WERI-Rb-1 (cell line): Measurements from ENCODE around the gene ARL5A.

Experiments used
- DNase-seq: peaks from one replicate; pipeline ENCODE4 v3.0.0-alpha.2; 2020
- H3K27ac ChIP-seq: fragments of 250-450 bp; sonication (Bioruptor Pico); 2 replicates; pipeline ENCODE4 v1.5.1; 2020; ENCODE audit warnings: mild to moderate bottlenecking, moderate library complexity
- H3K27me3 ChIP-seq: fragments of 250-450 bp; sonication (Bioruptor Pico); 2 replicates; pipeline ENCODE4 v1.5.1; 2021; ENCODE audit warnings: mild to moderate bottlenecking, low read depth, moderate library complexity; ENCODE audit not compliant: insufficient read depth, severe bottlenecking
- H3K36me3 ChIP-seq: fragments of 250-450 bp; sonication (Bioruptor Pico); 2 replicates; pipeline ENCODE4 v1.5.1; 2020; ENCODE audit warnings: mild to moderate bottlenecking, moderate library complexity
- H3K4me3 ChIP-seq: 2 replicates; pipeline ENCODE4 v1.5.1; 2011; ENCODE audit warnings: low read depth, mild to moderate bottlenecking, control low read depth, low read length
- H3K9me3 ChIP-seq: fragments of 250-450 bp; sonication (Bioruptor Pico); 2 replicates; pipeline ENCODE4 v1.5.1; 2021; ENCODE audit warnings: mild to moderate bottlenecking, moderate library complexity; ENCODE audit not compliant: severe bottlenecking
- TF ChIP-seq, protein P1 (sequence below): IDR thresholded peaks from 2 replicates; pipeline ENCODE4 v1.5.1; 2011; ENCODE audit warnings: low read depth, mild to moderate bottlenecking, control low read depth, inconsistent platforms, low read length

ARL5A gene

DNA sequence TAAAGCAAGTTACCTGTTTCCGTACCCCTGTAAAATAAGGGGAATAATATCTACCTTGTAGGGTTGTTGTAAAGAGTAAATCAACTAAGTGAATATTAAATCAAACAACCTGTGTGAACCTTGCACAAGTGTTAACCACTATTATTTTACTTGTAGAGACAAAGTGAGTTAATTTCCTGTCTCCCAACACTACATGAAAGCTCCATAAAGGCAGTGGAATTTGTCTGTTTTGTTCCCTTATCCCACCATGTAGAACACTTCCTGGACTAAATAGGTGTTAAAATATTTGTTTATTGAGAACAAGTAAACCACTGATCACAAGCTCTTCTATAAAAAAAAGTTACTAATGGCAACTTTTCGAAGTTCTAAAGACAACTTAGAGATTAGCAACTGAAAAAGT lies 3.3 kb downstream of the ARL5A start:
- no peak for DNase-seq
- Histone ChIP-seq H3K36me3 (peaks cover 7% of the 10 kb centered on the region), H3K4me3 (no peak overlapping the region), H3K27ac (no peak overlapping the region), H3K9me3 (no peaks in the 10 kb centered on the region), H3K27me3 (no peaks in the 10 kb centered on the region)
- TF ChIP-seq, protein P1, sequence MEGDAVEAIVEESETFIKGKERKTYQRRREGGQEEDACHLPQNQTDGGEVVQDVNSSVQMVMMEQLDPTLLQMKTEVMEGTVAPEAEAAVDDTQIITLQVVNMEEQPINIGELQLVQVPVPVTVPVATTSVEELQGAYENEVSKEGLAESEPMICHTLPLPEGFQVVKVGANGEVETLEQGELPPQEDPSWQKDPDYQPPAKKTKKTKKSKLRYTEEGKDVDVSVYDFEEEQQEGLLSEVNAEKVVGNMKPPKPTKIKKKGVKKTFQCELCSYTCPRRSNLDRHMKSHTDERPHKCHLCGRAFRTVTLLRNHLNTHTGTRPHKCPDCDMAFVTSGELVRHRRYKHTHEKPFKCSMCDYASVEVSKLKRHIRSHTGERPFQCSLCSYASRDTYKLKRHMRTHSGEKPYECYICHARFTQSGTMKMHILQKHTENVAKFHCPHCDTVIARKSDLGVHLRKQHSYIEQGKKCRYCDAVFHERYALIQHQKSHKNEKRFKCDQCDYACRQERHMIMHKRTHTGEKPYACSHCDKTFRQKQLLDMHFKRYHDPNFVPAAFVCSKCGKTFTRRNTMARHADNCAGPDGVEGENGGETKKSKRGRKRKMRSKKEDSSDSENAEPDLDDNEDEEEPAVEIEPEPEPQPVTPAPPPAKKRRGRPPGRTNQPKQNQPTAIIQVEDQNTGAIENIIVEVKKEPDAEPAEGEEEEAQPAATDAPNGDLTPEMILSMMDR: no peak

DNA sequence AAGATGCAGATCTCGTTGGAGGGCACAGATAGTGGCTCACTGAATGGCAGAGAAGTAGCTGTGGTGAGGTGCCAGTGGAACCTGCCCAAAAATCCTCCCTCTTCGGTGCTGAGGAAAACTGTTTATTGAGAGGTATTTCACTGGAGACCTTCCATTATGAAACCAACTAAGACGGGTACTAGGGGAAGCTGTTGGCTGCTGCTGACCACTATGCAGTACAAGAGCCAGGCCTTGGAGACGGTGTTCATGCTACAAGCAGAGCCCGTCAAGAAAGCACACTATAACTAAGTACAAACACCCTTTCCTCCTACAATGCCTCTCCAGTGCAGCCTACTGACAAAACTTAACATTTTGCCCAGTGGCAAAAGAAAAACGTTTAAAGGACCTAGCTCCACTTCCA lies 4.6 kb downstream of the ARL5A start:
- no peak for DNase-seq
- Histone ChIP-seq H3K36me3 (peaks cover 7% of the 10 kb centered on the region), H3K27ac (no peak overlapping the region), H3K4me3 (no peak overlapping the region), H3K27me3 (no peaks in the 10 kb centered on the region), H3K9me3 (no peaks in the 10 kb centered on the region)
- TF ChIP-seq, protein P1: no peak

DNA sequence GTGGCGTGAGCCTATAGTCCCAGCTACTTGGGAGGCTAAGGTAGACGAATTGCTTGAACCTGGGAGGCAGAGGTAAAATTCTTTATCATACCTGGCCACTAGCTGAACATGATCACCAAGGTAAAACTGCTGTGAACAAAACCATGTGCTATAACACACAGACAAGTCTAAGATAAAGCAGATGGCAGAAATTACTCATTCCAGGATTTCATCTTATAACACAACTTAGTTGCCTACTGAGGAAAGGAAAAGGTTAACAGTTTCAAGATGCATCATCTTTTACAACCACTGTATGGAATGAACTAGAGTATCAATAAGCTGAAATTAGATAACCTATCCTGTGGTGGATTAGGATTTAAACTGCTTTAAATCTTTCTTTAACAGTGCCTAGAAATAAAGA lies 8.3 kb downstream of the ARL5A start:
- peaks cover 6% of the 10 kb centered on the region; the same call in 1 of the 2 replicates for H3K36me3 ChIP-seq
- TF ChIP-seq, protein P1: no peak
- DNase-seq: no peak
- H3K27ac ChIP-seq: no peak overlapping the region
- H3K4me3 ChIP-seq: no peak overlapping the region
- no peaks in the 10 kb centered on the region for H3K9me3 ChIP-seq
- H3K27me3 ChIP-seq: no peaks in the 10 kb centered on the region

DNA sequence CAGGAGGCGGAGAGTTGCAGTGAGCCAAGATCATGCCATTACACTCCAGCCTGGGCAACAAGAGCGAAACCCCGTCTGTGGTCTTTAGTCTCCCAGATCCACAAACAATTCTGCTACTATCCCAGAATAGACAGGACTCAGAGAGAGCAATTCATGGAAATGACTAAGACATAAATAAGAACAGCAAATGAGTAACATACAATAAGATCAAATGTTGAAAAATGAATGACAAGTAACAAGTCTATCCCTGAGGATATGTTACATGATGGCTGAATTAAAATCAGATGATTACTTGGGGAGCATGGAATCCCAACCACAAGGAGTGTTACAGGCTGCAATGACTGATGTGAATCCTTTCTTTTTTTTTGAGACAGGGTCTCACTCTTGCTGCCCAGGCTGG lies 10.3 kb downstream of the ARL5A start:
- Histone ChIP-seq H3K27me3 (no peaks in the 10 kb centered on the region), H3K36me3 (peaks cover 18% of the 10 kb centered on the region), H3K4me3 (no peak overlapping the region), H3K9me3 (no peaks in the 10 kb centered on the region), H3K27ac (no peak overlapping the region)
- no peak for DNase-seq
- TF ChIP-seq, protein P1: no peak

DNA sequence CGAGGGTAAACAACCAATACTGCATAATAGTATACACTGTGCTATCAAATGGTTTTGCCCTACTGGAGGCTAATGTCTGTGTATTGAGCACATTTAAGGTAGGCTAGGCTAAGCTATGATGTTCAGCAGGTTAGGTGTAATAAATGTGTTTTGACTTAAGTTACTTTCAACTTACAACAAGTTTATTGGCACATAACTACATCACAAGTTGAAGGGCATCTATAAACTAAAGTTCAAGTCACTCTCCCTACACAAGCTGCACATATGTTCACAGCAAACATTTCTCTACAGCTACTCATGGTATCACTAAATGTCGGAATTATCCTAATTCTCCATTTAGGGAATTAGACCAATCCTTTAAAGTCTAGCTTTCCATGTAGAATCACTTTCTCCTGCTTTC lies 11.4 kb downstream of the ARL5A start:
- TF ChIP-seq, protein P1: no peak
- Histone ChIP-seq H3K9me3 (no peaks in the 10 kb centered on the region), H3K36me3 (peaks cover 28% of the 10 kb centered on the region), H3K27me3 (no peaks in the 10 kb centered on the region), H3K4me3 (no peak overlapping the region), H3K27ac (no peak overlapping the region)
- no peak for DNase-seq

DNA sequence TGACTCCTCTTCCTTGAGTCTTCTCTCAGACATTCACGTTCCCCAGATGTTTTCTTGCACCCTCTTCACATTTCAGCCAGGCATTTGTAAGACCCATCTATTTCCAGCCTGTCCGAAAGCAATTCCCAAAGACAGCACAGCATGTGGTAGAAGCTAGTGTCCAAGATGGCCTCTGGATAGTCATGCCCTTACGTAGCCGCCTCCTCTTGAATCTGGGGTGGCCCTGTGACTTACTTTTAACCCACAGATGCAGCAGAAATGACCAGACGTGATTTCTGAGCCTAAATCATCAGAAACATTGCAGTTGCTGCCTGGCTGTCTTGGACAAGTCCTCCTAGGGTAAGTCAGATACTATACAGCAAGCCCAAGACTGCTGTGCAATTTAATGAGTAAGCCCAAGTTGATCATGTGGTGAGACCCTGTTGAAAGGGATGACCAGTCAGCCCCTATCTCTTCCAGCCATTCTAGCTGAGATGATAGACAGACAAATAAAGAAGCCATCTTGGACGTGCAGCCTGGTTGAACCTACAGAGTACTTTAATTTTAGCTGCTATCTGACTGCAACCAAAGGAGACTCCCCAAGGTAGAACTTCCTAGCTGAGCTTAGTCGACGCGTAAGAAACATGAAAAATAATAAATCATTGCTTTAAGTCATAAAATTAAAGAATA lies 12.3 kb downstream of the ARL5A start:
- no peaks in the 10 kb centered on the region for H3K27me3 ChIP-seq
- no peak overlapping the region for H3K27ac ChIP-seq
- TF ChIP-seq, protein P1: no peak
- H3K9me3 ChIP-seq: no peaks in the 10 kb centered on the region
- DNase-seq: no peak
- H3K36me3 ChIP-seq: peaks cover 34% of the 10 kb centered on the region
- no peak overlapping the region for H3K4me3 ChIP-seq
